A673 (cell line): ENCODE data around the gene TP53BP2.

Experiments used
- CTCF ChIP-seq: fragments of 300-800, 200-600 bp; sonication (generic); conservative IDR thresholded peaks from 2 replicates; pipeline ENCODE4 v1.5.1; 2017; ENCODE audit warnings: low read depth, mild to moderate bottlenecking, antibody characterized with exemption, low read length, moderate library complexity, mixed read lengths
- EZH2 ChIP-seq: fragments of 200-600 bp; sonication (generic); IDR thresholded peaks from 2 replicates; pipeline ENCODE4 v1.6.1; 2017; ENCODE audit warnings: borderline replicate concordance, low read depth, mild to moderate bottlenecking, mixed read lengths, antibody characterized with exemption, low read length; ENCODE audit not compliant: poor library complexity, severe bottlenecking

GRCh38 chr1:223802602-223803001 is 43.1 kb downstream of the TP53BP2 start:
- TF ChIP-seq CTCF (no peak), EZH2 (no peak)
